ENCODE data around the gene RHBDF1.

DNA sequence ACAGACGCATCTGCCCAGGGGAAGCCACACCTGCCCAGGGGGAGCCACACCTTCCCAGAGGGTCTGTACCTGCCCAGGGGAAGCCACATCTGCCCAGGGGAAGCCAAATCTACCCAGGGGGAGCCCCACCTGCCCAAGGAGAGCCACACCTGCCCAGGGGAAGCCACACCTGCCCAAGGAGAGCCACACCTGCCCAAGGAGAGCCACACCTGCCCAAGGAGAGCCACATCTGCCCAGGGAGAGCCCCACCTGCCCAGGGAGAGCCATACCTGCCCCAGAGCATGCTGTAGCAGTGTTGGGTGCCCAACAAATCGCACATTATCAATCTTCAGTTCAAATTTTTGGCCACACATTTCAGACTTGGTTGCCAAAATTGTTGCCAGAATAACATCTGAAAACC lies 46.4 kb upstream of the RHBDF1 start:
- TF ChIP-seq, protein P1, sequence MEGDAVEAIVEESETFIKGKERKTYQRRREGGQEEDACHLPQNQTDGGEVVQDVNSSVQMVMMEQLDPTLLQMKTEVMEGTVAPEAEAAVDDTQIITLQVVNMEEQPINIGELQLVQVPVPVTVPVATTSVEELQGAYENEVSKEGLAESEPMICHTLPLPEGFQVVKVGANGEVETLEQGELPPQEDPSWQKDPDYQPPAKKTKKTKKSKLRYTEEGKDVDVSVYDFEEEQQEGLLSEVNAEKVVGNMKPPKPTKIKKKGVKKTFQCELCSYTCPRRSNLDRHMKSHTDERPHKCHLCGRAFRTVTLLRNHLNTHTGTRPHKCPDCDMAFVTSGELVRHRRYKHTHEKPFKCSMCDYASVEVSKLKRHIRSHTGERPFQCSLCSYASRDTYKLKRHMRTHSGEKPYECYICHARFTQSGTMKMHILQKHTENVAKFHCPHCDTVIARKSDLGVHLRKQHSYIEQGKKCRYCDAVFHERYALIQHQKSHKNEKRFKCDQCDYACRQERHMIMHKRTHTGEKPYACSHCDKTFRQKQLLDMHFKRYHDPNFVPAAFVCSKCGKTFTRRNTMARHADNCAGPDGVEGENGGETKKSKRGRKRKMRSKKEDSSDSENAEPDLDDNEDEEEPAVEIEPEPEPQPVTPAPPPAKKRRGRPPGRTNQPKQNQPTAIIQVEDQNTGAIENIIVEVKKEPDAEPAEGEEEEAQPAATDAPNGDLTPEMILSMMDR (conservative IDR thresholded peaks at IDR 0.05 in 1 of 2, IDR thresholded peaks at IDR 0.05 in 1 of 2; ENCODE audit: low read depth in 1 of 2, low read length in 2 of 2): no peak
- no peak for TF ChIP-seq EZH2 (IDR thresholded peaks at IDR 0.05; ENCODE audit: low read length, missing control alignments)

Measured in fibroblast of lung (primary cell).